IPS-18c (cell line): Measurements from ENCODE around the gene CFAP77.

Experiments
- H3K4me3 ChIP-seq: 2 replicates; pipeline ENCODE4 v1.7.0; 2013; ENCODE audit warnings: low read depth, mild to moderate bottlenecking, low read length, moderate library complexity; ENCODE audit not compliant: insufficient read depth
- H3K9me3 ChIP-seq: one replicate; pipeline ENCODE4 v1.6.1; 2013; ENCODE audit warnings: mild to moderate bottlenecking, low read length, moderate library complexity; ENCODE audit not compliant: control insufficient read depth, insufficient read depth

The CFAP77 gene

DNA sequence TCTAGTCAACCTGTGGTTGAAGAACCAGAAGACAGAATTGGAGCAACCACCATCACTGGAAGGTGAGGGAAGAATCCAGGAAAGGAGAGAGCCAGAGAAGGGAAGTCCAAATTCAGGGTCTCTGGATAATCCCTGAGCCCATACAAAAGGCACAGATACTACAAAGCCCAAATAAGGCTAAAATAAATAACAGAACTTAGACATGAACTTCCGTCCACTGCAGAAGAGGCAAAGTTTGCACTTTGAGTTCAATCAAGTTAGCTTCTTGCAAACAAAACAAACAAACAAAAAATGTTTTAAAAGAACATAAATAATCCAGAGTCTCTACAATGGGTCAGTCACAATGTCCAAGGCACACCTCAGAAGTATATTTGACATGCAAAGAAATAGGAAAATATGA is 21.0 kb downstream of the CFAP77 start:
- Histone ChIP-seq H3K4me3 (no peak overlapping the region), H3K9me3 (no peaks in the 10 kb centered on the region)

DNA sequence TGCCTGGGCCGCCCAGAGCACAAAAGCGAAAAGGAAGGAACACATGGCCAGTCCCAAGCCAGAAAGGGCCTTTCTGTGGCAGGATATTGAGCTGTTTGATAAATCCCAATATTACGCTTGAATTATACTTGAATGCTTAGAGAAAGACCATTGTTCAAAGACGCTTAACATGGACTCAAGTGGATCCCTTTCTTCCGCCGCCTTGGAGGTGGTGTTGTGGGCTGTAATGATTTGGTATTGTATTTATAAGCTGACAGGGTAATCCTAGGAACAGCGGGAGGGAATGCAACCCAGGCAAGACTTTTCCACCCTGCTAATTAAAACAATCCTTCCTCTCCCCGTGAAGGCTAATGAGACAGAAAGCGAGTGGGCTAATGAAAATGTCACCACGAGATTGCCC is 24.9 kb downstream of the CFAP77 start:
- Histone ChIP-seq H3K4me3 (no peak overlapping the region), H3K9me3 (no peaks in the 10 kb centered on the region)

DNA sequence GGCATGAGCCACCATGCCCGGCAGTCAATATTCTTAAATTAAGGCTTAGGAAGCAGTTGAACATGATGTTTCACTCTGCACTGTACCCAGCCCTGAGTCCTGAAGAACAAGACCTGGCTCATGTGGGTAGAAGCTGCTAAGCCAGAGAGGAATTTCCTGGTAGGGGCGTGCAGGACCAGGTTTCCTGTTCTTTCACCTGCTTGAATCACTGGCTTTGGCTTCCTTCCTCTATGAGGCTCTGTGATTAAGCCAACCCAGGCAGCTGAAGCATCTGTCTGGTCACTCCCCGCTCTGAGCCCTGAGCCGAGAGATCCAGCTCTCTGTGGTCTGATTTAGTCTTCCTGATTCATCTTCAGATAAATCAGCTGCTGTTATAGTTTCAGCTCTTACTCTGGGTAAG is 29.1 kb downstream of the CFAP77 start:
- no peaks in the 10 kb centered on the region for H3K9me3 ChIP-seq
- H3K4me3 ChIP-seq, result no peak overlapping the region

DNA sequence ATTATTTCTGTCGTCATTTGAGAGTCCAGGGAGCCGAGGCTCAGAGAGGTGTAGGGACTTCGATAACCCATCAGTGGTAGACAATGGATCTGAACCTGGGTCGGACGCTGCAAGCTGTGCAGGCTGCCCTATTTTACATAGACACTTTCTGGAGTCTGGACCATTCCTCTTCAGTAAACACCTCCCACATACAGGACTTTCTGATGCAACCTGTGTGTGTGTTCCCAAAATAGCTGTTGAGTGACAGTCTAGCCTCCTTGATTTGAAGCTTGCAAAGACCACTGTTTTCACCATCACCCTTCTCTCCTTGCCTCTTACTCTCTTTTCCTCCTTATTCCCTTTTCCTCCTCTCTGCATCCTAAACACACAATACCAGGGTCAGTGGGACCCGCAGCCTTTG is 30.7 kb downstream of the CFAP77 start:
- Histone ChIP-seq H3K9me3 (no peaks in the 10 kb centered on the region), H3K4me3 (no peak overlapping the region)

DNA sequence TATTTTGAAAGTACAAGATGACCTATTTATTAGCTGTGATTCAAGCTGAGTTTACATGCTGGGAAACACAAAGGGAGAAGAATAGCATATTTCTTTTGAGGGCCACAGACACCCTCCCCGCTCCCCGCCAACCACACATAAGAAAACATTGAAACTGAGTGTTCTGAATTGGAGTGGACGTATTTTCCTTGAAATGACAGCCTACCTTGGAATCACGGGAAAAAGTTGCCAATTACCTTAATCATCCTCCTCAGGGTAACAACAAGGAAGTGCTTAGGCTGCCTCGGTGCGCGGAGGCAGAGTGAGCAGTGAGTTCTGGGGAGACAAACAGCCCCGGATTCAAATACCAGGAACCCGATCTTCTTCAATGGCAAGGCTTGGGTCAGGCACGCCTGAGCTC is 31.4 kb downstream of the CFAP77 start:
- no peaks in the 10 kb centered on the region for H3K9me3 ChIP-seq

DNA sequence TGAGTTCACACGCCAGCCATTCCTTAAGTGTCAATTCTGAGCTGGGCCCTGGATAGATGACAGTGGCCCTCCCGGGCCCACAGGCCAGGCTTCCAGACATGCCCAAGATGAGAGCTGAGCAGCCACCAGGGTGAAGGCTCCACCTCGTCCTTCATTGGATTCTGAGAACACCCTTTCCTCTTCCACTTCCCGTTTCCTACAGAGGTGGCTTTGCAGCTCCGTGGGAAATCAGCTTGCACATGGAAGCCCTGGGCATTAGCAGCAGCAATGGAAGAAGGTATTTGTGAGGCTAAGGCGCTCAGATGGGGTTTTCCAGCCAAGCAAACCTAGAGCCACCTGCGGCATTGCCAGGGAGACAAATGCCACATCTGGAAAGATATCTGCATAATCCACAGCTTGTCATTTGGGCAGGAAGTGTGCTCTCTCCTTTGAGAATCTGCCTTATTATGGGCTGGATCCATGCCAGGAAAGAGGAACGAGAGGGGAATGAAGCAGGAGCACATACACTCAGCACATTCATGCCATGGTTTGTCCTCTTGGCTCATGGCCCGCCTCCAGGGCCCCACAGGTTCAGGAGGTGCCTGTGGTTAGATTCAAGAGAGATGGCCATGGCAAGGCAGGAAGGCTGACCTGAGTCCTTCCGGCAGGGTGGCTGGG is 34.1 kb downstream of the CFAP77 start:
- Histone ChIP-seq H3K9me3 (no peaks in the 10 kb centered on the region), H3K4me3 (no peak overlapping the region)

More for the DNA sequence above, 31.4 kb downstream of the CFAP77 start:
- no peak overlapping the region for H3K4me3 ChIP-seq

DNA sequence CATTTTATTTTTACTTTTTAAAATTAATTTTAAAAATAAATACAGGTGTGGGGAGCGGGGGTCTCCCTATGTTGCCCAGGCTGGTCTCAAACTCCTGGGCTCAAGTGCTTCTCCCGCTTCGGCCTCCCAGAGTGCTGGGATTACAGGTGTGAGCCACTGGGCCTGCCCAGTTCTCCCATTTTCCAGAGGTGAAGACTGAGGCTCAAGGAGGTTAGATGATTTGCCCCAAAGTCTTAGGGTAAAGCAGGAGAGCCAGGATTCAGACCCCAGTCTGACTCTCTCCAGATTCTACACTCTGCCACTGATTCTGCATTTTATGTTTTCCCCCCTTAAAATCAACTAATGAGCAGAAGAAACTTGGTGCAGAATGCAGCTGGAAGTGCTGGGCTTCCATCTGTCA is 36.9 kb downstream of the CFAP77 start:
- no peak overlapping the region for H3K4me3 ChIP-seq

DNA sequence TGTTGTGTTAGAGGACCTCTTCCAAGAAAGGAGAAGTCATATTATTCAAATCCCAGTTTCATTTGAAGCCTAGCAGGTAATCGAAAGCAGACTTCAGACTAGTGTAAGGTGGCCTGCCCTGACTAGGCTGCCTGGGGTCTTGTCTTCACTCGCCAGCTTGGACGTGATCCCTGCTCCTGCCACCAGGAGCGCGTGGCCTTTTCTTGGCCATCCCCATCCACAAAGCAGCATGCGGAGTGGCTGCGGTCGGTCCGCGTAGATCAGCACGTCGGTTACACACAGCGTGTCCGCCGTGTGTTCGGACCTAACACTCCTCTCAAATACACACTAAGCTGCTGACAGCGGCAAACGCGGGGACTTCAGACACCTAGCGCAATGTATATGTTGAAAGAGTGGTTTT is 37.3 kb downstream of the CFAP77 start:
- H3K9me3 ChIP-seq, result no peaks in the 10 kb centered on the region
- no peak overlapping the region for H3K4me3 ChIP-seq

More for the DNA sequence above, 36.9 kb downstream of the CFAP77 start:
- H3K9me3 ChIP-seq, result no peaks in the 10 kb centered on the region

DNA sequence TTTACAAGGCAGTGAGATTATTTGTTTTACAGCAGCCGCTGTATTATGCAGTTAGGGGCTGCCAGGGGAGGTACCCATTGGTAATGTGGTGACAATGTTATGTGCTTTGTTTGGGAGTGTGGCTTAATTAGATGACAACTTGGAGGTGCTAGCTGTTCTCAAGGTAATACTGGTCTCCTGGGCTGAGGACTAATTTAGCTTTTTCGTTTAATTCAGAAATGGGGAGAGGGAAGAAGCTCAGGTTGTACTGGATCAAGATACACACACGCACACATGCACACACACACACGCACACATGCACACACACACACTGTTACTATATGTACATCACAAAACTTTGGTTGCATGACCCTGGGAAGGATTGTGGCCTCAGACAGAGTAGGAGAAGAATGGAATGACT is 37.9 kb downstream of the CFAP77 start:
- H3K9me3 ChIP-seq, result no peaks in the 10 kb centered on the region
- H3K4me3 ChIP-seq, result no peak overlapping the region

DNA sequence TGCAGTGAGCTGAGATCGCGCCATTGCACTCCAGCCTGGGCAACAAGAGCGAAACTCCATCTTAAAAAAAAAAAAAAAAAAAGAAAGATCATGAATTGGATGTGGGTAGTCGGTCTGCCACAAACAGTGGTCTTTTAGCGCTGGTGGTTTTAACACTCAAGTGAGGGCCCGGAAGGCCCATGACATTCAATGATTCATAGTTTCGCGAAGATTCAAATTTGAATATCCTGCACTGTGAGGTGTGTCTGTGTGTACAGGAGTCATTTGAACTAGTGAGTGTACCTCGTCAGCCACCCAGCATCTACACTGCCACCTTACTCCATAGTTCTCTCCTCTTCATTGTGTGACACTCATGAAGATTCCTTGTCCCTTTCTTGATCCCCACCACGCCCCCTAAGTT is 41.3 kb downstream of the CFAP77 start:
- Histone ChIP-seq H3K4me3 (no peak overlapping the region), H3K9me3 (no peaks in the 10 kb centered on the region)

DNA sequence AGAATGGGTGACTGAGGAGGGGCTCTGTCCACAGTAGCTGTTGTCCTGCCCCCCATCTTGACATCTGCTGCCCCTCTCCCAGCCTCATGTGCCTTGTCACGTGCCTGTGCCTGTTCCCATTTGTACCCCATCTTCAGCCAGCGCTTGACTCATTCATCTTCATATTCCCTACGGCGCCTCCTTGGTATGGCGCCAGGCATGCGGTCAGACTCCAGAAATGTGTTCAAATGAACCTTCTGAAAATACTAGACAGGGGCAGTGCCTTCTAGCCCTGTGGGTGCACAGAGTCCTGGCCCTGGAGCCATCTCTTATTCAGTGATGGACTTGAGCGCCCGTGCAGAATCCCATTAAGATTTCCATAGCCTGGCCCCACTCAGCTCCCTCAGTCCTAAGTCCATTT is 46.2 kb downstream of the CFAP77 start:
- Histone ChIP-seq H3K4me3 (no peak overlapping the region), H3K9me3 (no peaks in the 10 kb centered on the region)

DNA sequence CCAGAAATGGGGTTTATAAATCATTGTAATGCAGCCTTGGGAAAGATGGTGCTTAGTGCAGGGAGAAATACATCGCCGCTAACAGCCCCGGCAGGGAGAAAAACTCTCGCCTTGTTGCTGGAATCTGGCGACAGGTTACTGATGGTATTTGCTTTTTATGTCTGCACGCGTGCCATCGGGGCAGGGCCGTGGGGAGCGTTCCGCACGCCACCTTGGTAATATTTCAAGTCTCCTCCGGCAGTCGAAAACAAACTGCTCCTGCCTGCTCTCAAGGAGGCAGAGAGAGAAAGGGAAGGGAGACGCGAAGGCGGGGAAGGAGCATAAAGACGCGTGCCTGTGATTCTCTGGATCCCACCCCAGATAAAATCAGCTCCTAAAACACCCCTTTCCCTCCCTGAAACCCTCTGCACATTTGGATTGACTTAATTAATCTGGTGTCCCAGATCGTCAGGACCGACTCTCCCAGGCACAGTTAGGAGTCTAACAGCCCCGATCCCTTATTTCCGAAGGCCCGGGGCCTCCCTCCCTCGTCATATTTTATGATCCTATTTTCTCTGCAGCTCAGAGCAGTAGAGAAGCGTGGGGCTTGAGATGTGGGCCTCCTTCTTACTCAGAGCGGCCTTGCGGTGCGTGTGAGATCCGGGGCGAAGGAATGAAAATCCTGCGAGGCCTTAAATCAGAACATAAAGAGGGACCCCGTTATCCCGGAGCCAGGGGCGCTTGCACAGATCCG is 47.7 kb downstream of the CFAP77 start:
- Histone ChIP-seq H3K9me3 (no peaks in the 10 kb centered on the region), H3K4me3 (no peak overlapping the region)

DNA sequence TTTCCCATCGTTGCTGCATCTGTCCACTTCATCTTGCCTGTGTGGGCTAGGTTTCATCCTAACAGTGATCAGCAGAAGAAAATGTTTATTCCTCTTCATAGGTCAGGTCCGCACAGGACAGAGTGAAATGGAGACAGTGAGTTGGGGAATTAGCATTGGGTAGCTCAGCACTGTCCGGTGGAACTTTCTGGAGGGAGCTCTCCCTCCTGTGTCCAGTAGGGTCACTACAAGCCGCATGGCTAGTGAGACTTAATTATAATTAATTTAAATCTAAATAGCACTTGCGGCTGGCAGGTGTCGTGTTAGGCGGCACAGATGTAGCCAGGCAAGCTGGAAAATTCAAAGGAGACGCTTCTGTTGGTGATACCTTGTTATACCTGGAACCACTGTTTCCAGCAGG is 48.4 kb downstream of the CFAP77 start:
- Histone ChIP-seq H3K9me3 (no peaks in the 10 kb centered on the region), H3K4me3 (no peak overlapping the region)

DNA sequence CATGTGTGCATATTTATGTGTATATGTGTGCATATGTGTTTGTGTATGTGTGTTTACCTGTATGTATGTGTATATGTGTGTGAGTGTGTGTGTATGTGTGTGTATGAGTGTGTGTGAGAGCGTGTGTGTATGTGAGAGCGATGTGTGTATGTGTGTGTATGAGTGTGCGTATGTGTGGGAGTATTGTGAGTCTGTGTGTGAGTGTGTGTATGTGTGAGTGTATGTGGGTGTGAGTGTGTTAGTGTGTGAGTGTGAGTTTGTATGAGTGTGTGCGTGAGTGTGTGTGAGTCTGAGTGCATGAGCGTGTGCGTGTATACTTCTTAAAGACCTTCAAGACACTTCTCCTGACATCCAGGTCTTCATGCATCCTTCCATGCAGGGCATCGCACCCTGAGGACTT is 49.6 kb downstream of the CFAP77 start:
- H3K9me3 ChIP-seq, result no peaks in the 10 kb centered on the region
- no peak overlapping the region for H3K4me3 ChIP-seq

DNA sequence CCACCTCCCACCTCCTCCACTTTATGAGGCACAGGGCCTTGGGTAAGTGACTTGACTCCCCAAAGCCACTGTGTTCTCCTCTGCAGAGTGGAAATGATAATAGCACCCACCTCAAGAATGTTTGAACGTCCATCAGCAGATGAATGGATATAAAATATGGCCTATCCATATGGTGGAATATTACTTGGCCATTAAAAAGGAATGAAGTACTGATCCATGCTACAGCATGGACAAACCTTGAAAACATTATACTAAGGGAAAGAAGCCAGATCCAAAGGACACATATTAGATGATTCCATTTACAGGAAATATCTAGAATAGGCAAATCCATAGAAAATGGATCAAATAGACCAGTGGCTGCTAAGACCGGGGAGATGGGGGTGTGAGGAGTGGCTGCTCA is 50.2 kb downstream of the CFAP77 start:
- no peaks in the 10 kb centered on the region for H3K9me3 ChIP-seq

DNA sequence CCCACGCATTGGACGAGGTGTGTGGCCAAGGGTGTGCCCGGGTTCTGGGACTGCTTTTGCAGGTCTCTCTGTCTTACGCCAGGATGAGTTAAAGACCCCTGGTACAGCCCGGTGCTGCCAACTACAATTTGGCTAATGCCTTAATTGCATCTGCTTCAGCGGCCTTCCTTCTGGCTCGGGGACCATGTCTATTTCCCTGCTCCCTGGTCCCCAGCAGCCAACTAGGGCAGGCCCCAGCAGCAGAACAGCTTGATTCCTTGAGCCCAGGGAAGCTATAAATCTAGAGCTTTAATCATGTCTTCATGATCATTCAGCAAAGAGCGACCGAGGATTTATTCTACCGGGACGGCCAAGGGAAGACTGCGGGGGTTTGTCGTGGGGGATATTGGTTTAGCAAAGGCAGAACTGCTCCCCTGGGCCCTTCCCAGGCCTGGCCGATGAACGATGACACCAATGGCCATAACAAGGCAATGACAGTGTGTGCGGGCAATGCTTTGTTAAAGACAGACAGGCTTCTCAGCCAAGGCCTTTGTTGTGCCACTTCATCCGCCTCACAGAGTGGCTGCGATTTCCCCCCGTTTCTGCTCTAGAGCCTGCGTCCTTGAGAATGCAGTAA is 51.4 kb downstream of the CFAP77 start:
- Histone ChIP-seq H3K4me3 (no peak overlapping the region), H3K9me3 (no peaks in the 10 kb centered on the region)

More for the DNA sequence above, 50.2 kb downstream of the CFAP77 start:
- H3K4me3 ChIP-seq, result no peak overlapping the region

DNA sequence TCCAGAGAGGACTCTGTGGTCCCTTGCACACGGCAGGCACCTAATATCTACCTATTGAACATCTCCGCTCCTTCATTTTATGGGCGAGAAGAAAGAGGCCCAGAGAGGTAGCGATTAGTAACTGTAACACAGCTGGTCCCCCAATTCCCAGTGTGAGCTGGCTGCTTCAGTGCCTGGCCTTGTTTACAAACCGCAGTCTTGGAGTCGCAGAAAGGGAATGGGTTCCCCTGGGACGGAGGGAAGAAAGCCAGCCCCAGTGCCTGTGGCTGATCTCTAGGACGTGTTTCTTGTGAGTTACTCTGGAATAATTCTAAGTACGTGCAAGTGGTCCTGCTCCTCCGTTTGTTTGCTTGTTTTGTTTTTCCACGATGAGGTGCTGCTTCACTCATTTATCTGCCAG is 52.0 kb downstream of the CFAP77 start:
- no peak overlapping the region for H3K4me3 ChIP-seq
- H3K9me3 ChIP-seq, result no peaks in the 10 kb centered on the region

DNA sequence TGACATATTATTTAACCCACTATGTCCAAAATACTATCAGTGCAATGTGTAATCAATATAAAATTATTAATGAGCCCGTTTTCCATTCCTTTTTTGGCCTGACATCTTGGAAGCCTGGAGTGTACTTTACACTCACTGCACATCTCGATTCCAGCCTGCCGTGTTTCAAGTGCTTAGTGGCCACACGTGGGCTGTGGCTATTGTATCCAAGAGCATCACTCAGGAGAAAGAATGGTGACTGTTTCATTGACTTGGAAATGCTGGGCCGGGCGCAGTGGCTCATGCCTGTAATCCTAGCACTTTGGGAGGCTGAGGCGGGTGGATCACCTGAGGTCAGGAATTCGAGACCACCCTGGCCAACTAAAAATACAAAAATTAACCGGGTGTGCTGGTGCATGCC is 54.5 kb downstream of the CFAP77 start:
- Histone ChIP-seq H3K4me3 (no peak overlapping the region), H3K9me3 (no peaks in the 10 kb centered on the region)
